Measurements from ENCODE around the gene CACYBP.

Gene CACYBP

DNA sequence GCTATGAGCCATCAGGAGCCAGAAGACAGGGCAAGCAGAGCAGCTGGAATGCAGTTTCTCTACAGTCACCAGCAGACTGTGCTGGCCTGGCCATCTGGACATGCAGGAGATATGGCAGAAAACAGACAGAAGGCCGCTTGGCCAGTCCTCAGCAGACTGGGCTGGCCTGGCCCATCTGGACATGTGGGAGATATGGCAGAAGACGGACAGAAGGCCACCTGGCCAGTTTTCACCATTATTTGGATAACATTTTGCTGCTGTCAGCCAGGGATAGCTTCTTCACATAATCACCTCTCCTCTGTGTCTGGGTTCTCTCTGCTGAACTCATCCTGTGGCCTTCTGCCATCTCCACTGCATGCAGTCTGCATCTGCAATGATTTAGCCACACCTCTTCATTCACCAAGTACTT is 25.0 kb upstream of the CACYBP start:
- FAIRE-seq = no peak

GRCh38 chr1:174975764-174976163 is 24.0 kb upstream of the CACYBP start:
- FAIRE-seq = no peak

DNA sequence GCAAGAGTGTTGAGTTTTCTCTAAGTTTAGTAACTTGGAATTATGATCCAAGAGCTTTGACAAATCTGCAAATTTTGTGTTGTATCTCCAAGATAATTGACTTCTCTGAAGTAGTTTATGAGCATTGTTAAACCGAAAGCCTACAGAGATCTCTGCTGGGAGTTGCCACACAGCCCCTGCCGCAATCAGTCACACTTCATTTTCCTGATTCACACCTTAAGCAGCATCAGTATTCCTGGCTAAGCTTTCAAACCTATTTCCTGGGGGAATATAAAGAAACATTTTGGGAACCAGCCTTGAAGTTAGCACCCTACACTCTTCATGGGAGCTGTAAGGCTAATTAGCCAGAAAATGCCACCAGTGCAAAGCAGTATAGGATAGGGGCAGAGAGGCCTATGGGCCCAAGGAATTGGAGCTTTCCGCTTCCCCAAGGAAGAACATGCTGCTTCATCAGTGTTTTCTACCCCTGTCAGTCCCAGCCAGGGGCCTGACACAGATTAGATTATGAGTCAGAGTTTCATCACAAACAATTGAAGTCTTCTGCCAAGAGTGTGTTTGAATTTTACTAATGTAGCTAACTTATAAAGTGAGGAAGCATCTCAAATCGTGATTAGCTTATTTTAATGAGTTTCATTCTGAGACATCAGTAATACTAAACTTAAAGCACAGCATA is 23.2 kb upstream of the CACYBP start:
- FAIRE-seq = no peak

DNA sequence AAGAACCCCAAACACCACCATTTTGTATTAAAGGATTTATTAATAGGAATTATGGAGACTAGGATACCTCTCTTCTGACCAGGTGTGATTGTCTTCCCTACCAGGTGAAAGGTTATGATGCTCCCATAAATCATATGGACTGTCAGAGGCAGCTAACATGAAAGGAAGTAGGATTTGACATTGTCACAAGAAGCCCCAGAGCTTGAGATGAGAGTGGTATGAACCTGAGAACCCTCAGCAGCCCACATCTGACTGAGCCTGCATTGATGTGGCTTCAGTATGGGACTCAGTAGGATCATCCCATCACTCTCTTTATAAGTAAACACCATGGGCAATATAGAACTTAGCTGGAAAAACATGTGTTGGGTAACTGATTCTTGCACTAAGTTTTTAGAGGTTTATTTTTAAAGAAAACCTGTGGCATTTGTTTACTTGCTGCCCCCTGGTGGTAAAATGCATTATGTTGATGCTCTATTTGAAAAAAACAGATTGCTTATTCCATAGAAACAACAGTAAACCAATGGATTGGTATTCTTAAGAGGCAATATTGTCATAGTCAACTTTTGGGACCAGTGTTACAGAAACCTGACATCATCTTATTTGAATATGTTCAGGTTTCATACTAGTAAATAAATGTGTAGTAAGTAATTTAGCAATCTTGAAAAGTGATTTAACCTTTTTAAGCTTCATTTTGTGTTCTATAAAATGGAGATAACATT is 16.6 kb upstream of the CACYBP start:
- no peak for FAIRE-seq

- no peak for FAIRE-seq
These were observed 14.8 kb upstream of the CACYBP start for GRCh38 chr1:174984952-174985351.

DNA sequence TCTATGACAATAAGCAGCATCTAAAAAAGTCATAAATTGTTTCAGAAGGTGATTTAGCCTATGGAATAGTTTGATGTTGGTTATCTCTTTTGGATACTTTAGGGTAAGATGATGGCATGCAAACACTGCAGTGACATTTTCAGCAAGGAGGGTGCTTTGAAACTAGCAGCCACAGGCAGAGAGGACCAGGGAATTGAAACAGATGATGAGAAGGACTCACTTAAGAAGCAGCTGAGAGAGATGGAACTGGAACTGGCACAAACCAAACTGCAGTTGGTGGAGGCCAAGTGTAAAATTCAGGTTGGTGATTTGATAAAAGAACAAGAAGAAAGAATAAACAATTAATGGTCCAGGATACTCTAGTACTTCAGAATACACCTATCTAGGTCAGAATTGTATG is 11.2 kb upstream of the CACYBP start:
- FAIRE-seq = no peak

DNA sequence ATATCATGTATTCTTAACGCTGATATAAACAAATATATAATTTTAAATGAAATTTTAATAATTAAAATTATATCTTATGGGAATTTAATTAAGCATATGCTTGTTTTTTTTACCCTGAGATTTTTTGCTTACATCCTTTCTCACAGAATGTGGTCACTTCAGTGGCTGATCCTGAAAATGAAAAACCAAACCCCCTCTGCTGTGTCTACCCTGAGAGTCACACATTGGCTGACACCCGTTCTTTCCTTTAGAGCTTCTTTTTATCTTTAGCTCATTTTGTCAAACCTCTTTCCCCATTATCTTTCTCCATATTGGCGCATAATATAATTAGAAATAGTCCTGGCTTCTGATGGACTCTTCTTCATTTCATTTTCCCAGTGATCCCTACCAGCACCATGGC is 10.8 kb upstream of the CACYBP start:
- FAIRE-seq = no peak

GRCh38 chr1:174989536-174990220 is 10.1 kb upstream of the CACYBP start:
- FAIRE-seq = no peak

GRCh38 chr1:174990382-174990999 is 9.3 kb upstream of the CACYBP start:
- peak; percentile 12 for FAIRE-seq

GRCh38 chr1:174991473-174991872 is 8.3 kb upstream of the CACYBP start:
- no peak for FAIRE-seq

DNA sequence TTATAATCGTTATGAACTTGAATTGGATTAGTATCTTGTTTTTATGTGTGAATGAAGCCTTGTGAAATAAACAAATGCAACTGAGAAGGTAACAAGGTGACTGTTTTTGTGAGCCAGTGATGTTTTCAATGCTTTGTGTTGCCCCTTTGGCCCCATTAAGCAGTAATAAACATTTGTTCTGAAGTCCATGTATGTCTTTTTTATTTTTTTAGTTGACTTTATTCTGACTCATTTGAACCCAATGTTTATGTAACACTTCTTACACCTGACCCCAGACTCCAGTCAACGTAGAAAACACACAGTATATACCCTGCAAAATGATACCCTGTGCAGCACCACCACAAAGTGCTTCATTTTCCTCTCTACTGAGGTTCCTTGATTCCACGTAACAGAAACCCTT is 4.6 kb upstream of the CACYBP start:
- no peak for FAIRE-seq

- no peak for FAIRE-seq
These were observed 3.8 kb upstream of the CACYBP start for GRCh38 chr1:174995916-174996315.

GRCh38 chr1:174996476-174996875 is 3.3 kb upstream of the CACYBP start:
- FAIRE-seq = no peak

DNA sequence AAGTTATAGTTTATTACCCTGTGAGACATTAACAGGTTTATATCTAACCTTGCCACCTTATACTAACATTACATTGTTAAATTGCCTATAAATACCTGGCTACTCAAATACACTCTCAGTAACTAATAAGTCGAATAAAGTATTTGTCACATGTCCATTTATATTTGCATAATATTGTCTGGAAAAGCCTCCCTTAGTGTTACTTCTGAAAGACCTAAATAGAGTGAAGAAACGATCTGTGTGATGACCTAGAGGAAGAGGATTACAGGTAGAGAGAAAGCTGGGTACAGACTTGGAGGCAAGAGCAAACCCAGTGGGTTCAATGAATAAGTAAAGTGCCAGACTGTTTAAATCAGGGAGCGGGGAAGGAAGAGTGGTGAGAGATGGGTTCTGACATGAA is 2.7 kb upstream of the CACYBP start:
- FAIRE-seq = no peak

DNA sequence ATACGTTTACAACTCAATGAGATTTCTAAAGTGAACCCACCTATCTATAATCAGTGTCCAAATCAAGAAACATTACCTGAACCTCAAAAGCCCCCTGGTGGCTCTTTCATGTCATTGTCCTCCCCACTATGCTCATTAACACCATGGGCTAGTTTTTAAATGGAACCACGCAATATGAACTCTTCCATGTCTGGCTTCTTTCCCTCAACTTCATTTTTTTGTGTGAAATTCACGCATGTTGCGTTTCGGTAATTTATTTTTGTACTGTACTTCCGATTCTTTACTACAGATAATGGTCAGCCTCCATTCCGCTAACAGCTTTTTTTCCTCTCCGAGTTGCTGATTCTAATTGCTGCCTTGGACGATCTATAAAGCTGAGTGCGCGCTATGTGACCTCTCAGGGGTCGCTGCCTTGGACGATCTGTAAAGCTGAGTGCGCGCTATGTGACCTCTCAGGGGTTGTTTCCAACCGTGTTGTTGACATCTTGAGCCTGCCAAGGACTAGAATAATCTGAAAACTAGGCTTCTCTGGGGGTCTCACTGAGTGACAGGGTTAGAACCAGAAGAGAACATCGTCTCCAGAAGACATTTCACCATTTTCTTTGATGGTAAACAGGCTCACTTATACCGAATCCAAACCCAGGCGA is 1.1 kb upstream of the CACYBP start:
- FAIRE-seq = no peak

- FAIRE-seq = peak; percentile 86
These were observed 371 bp upstream of the CACYBP start for GRCh38 chr1:174999216-174999935.

- no peak for FAIRE-seq
These were observed 995 bp downstream of the CACYBP start for GRCh38 chr1:175000697-175001187.

- no peak for FAIRE-seq
These were observed 3.3 kb downstream of the CACYBP start for GRCh38 chr1:175002910-175003517.

DNA sequence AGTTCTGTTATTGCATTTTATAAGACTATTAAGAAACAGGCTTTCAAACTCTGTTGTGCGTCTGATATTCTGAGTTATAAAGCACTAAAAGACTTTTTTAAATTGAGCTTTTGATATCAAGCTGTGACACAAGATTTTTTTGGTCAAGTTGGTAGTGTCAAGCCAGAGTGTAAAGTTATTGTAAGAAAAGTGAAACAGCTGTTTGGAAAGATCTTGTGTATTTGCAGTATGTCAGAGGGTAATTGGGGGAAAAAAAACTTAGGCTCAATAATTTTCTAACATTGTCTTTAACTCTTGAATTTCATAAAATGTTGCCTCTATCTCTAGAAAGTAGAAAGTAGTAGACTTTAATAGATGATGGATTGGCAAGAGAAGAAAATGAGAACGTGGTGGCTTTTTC is 3.8 kb downstream of the CACYBP start:
- no peak for FAIRE-seq

GRCh38 chr1:175005085-175005783 is 5.5 kb downstream of the CACYBP start:
- FAIRE-seq = no peak

GRCh38 chr1:175009532-175009931 is 9.8 kb downstream of the CACYBP start:
- FAIRE-seq = no peak

Measured in endometrium (tissue), 2 donors.